Astrocyte (in vitro differentiated cells and primary cell): Measurements from ENCODE around the gene ARMC9.

Experiments
- CTCF ChIP-seq: IDR thresholded peaks from 2 replicates; pipeline ENCODE4 v1.5.1; 2011; ENCODE audit warnings: low read depth, mild to moderate bottlenecking, inconsistent platforms, low read length, moderate library complexity; ENCODE audit not compliant: insufficient read depth
- EZH2 ChIP-seq: IDR thresholded peaks from 2 replicates; pipeline ENCODE4 v1.6.1; 2012; ENCODE audit warnings: mild to moderate bottlenecking, low read length, inconsistent platforms; ENCODE audit not compliant: insufficient read depth

- TF ChIP-seq CTCF (no peak), EZH2 (no peak)
Measured at GRCh38 chr2:231378026-231378722, 179.7 kb downstream of the ARMC9 start.
